GM18498 (cell line): Measurements from ENCODE around the gene NMNAT2.
"Not testable (repeated sequence)": the region's sequence is repeated elsewhere in the genome, so short reads cannot be mapped to it uniquely, and the experiment has no call there.

Experiments used
- ATAC-seq: cut with Tn5 transposase; IDR thresholded peaks from one replicate; pipeline ENCODE4 v1.9.1; 2021; ENCODE audit warnings: mild to moderate bottlenecking, moderate library complexity; ENCODE audit not compliant: unreplicated experiment

NMNAT2 gene

GRCh38 chr1:183417772-183418491, at the start of gene NMNAT2:
NMNAT2 (minus strand) TSS chr1:183418380; CDS start chr1:183418267, 113 bp downstream.
- ATAC-seq: no peak

GRCh38 chr1:183467687-183468086, 49.5 kb upstream of the NMNAT2 start:
- ATAC-seq: no peak

- no peak for ATAC-seq
These were observed 48.6 kb upstream of the NMNAT2 start for GRCh38 chr1:183466781-183467180.

- ATAC-seq: no peak
These were observed 45.4 kb upstream of the NMNAT2 start for GRCh38 chr1:183463566-183463965.

GRCh38 chr1:183461350-183461749, 43.2 kb upstream of the NMNAT2 start:
- ATAC-seq: no peak

GRCh38 chr1:183460596-183460995, 42.4 kb upstream of the NMNAT2 start:
- ATAC-seq: no peak

GRCh38 chr1:183457449-183457848, 39.3 kb upstream of the NMNAT2 start:
- ATAC-seq: no peak

GRCh38 chr1:183456826-183457225, 38.6 kb upstream of the NMNAT2 start:
- no peak for ATAC-seq

GRCh38 chr1:183454377-183454776, 36.2 kb upstream of the NMNAT2 start:
- ATAC-seq: no peak

GRCh38 chr1:183450093-183450492, 31.9 kb upstream of the NMNAT2 start:
- ATAC-seq: no peak

GRCh38 chr1:183449223-183449770, 31.1 kb upstream of the NMNAT2 start:
- ATAC-seq: no peak

GRCh38 chr1:183444243-183444642, 26.1 kb upstream of the NMNAT2 start:
- ATAC-seq: no peak

GRCh38 chr1:183443466-183443865, 25.3 kb upstream of the NMNAT2 start:
- ATAC-seq: no peak

GRCh38 chr1:183443011-183443410, 24.8 kb upstream of the NMNAT2 start:
- ATAC-seq: no peak

GRCh38 chr1:183438060-183438459, 19.9 kb upstream of the NMNAT2 start:
- no peak for ATAC-seq

GRCh38 chr1:183435497-183435896, 17.3 kb upstream of the NMNAT2 start:
- ATAC-seq: no peak

GRCh38 chr1:183433703-183434102, 15.5 kb upstream of the NMNAT2 start:
- ATAC-seq: no peak

GRCh38 chr1:183432548-183432875, 14.3 kb upstream of the NMNAT2 start:
- ATAC-seq: no peak

- ATAC-seq: no peak
These were observed 13.8 kb upstream of the NMNAT2 start for GRCh38 chr1:183431840-183432547.

GRCh38 chr1:183427591-183427990, 9.4 kb upstream of the NMNAT2 start:
- ATAC-seq: not testable (repeated sequence)

GRCh38 chr1:183424691-183425090, 6.5 kb upstream of the NMNAT2 start:
- ATAC-seq: no peak

- no peak for ATAC-seq
These were observed 5.4 kb upstream of the NMNAT2 start for GRCh38 chr1:183423541-183423940.
